A673 (cell line): ENCODE data around the gene BCKDHA. TPM values are rescaled to one million over a fixed set of nuclear protein-coding genes. Genes with fewer than 3 reads are reported as not detected.

Experiments used
- BruUV-seq: library from RNA; stranded (reverse); fragments of 400-500 nt; replicated peaks from 2 replicates; lab custom pipeline; 2021; lab: Mats Ljungman, UMichigan
- CTCF ChIA-PET: fragments of 300-600 bp; sonication (Branson Sonifier 250); formaldehyde crosslinking; loops from one replicate; lab custom pipeline; 2022; ENCODE audit warnings: antibody characterized with exemption; lab: Charles Lee
- POLR2A ChIA-PET: fragments of 300-600 bp; sonication (Branson Sonifier 250); formaldehyde crosslinking; loops from one replicate; lab custom pipeline; 2022; ENCODE audit warnings: antibody characterized with exemption; ENCODE audit not compliant: low non-redundant PET; lab: Charles Lee
- DNase-seq: peaks from one replicate; pipeline ENCODE4 v3.0.0-alpha.2; 2015; ENCODE audit warnings: low spot score
- H3K27ac ChIP-seq: fragments of 200-600 bp; sonication (generic); 2 replicates; pipeline ENCODE4 v1.5.1; 2016; ENCODE audit warnings: mixed run types, low read depth, mild to moderate bottlenecking, mixed read lengths, antibody characterized with exemption, low read length; ENCODE audit not compliant: poor library complexity, severe bottlenecking
- H3K27me3 ChIP-seq: fragments of 200-600 bp; sonication (generic); replicated peaks from 2 replicates; pipeline ENCODE4 v1.6.1; 2017; ENCODE audit warnings: mixed run types, low read depth, mild to moderate bottlenecking, mixed read lengths, antibody characterized with exemption, low read length; ENCODE audit not compliant: insufficient read depth, poor library complexity
- H3K36me3 ChIP-seq: fragments of 200-600 bp; sonication (generic); 2 replicates; pipeline ENCODE4 v1.6.1; 2016; ENCODE audit warnings: mixed run types, mild to moderate bottlenecking, mixed read lengths, antibody characterized with exemption, low read length; ENCODE audit not compliant: insufficient read depth, poor library complexity, severe bottlenecking
- H3K4me1 ChIP-seq: fragments of 200-600 bp; sonication (generic); 2 replicates; pipeline ENCODE4 v1.6.1; 2017; ENCODE audit warnings: mixed run types, mild to moderate bottlenecking, mixed read lengths, antibody characterized with exemption, low read length; ENCODE audit not compliant: insufficient read depth, poor library complexity, severe bottlenecking
- H3K4me3 ChIP-seq: fragments of 200-600 bp; sonication (generic); 2 replicates; pipeline ENCODE4 v1.5.1; 2016; ENCODE audit warnings: low read depth, mixed run types, mild to moderate bottlenecking, mixed read lengths, low read length; ENCODE audit not compliant: poor library complexity, severe bottlenecking
- H3K9me3 ChIP-seq: fragments of 200-600 bp; sonication (generic); 2 replicates; pipeline ENCODE4 v1.6.1; 2016; ENCODE audit warnings: mixed run types, low read depth, mild to moderate bottlenecking, mixed read lengths, antibody characterized with exemption, low read length; ENCODE audit not compliant: poor library complexity, severe bottlenecking
- EZH2 ChIP-seq: fragments of 200-600 bp; sonication (generic); IDR thresholded peaks from 2 replicates; pipeline ENCODE4 v1.6.1; 2017; ENCODE audit warnings: borderline replicate concordance, low read depth, mild to moderate bottlenecking, mixed read lengths, antibody characterized with exemption, low read length; ENCODE audit not compliant: poor library complexity, severe bottlenecking
- intact Hi-C: fragments of 100-400 bp; cut with micrococcal nuclease; formaldehyde crosslinking; loops from one replicate; pipeline ENCODE4 v1.10.0; 2022; ENCODE audit not compliant: unreplicated experiment
- total RNA-seq: library from RNA; stranded (reverse); gene quantifications from 2 replicates; pipeline ENCODE4 v1.2.3, GENCODE V29; 2021
- TF ChIP-seq, protein P1 (sequence below): fragments of 300-800, 200-600 bp; sonication (generic); conservative IDR thresholded peaks from 2 replicates; pipeline ENCODE4 v1.5.1; 2017; ENCODE audit warnings: low read depth, mild to moderate bottlenecking, antibody characterized with exemption, low read length, moderate library complexity, mixed read lengths

BCKDHA gene
- total RNA-seq, 1 experiment from 2014 or later: 14.7 TPM

DNA sequence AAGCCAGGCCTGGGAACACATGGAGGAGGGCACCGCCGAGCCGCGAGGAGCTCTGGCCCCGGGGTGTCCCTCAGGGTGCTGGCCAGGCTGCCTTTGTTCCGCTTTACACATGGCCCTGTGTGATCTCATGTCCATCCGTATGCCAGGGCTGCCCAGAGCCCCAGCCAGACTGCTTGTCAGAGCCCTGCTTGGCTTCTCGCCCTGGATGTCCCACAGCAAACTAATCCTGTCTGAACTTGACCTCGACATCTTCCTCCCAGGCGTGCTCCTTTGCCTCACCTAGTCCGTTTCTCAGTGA, 14.3 kb downstream of the BCKDHA start:
- Histone ChIP-seq H3K9me3 (no peaks in the 10 kb centered on the region), H3K36me3 (peaks cover 2% of the 10 kb centered on the region), H3K27me3 (no peaks in the 10 kb centered on the region), H3K27ac (no peak overlapping the region), H3K4me3 (no peak overlapping the region), H3K4me1 (no peaks in the 10 kb centered on the region)
- ChIA-PET CTCF (no interaction called here), POLR2A (no interaction called here)
- intact Hi-C loops: no loop called here
- no peak for DNase-seq
- TF ChIP-seq, protein P1, sequence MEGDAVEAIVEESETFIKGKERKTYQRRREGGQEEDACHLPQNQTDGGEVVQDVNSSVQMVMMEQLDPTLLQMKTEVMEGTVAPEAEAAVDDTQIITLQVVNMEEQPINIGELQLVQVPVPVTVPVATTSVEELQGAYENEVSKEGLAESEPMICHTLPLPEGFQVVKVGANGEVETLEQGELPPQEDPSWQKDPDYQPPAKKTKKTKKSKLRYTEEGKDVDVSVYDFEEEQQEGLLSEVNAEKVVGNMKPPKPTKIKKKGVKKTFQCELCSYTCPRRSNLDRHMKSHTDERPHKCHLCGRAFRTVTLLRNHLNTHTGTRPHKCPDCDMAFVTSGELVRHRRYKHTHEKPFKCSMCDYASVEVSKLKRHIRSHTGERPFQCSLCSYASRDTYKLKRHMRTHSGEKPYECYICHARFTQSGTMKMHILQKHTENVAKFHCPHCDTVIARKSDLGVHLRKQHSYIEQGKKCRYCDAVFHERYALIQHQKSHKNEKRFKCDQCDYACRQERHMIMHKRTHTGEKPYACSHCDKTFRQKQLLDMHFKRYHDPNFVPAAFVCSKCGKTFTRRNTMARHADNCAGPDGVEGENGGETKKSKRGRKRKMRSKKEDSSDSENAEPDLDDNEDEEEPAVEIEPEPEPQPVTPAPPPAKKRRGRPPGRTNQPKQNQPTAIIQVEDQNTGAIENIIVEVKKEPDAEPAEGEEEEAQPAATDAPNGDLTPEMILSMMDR: no peak
- TF ChIP-seq EZH2: no peak
- no TSS peak for BruUV-seq

DNA sequence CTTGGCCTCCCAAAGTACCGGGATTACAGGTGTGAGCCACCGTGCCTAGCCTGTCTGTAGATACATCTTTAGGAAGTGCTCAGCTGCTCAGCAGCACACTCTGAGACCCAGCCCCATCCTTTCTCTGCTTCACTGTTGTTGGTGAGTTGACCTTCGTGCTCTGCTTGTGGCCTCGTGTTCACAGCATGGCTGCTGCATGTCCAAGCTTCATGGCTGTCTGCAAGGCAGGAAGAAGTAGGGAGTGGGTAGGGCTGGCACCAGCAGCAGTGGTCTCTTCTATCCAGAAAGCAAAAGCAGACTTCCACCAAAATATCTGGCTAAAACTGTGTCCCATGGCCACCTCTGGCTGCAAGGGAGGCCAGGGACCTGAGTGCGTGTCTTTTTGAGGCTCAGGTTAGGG, 15.3 kb downstream of the BCKDHA start:
- Histone ChIP-seq H3K27ac (no peak overlapping the region), H3K4me3 (no peak overlapping the region), H3K27me3 (no peaks in the 10 kb centered on the region), H3K36me3 (peaks cover 2% of the 10 kb centered on the region), H3K9me3 (no peaks in the 10 kb centered on the region), H3K4me1 (no peaks in the 10 kb centered on the region)
- CTCF ChIA-PET: no interaction called here
- DNase-seq: no peak
- POLR2A ChIA-PET: no interaction called here
- no TSS peak for BruUV-seq
- intact Hi-C loops: no loop called here
- TF ChIP-seq EZH2: no peak
- TF ChIP-seq, protein P1: no peak

DNA sequence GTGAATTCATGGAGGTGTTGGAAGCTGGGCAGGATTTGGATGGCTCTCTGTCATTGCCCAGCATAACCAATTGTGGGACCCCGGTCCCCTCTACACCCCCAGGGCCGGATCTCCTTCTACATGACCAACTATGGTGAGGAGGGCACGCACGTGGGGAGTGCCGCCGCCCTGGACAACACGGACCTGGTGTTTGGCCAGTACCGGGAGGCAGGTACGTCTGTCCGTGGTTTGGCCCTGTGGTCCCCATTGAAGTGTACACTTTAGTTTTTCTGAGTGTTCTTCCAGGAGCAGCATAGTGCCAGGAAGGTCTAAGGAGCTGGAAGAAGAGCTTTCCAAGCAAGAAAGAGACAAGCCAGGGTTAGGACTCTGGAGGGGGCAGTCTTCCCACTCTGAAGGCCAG, 16.3 kb downstream of the BCKDHA start:
- Histone ChIP-seq H3K36me3 (peaks cover 2% of the 10 kb centered on the region), H3K27me3 (no peaks in the 10 kb centered on the region), H3K9me3 (no peaks in the 10 kb centered on the region), H3K4me1 (no peaks in the 10 kb centered on the region), H3K4me3 (no peak overlapping the region), H3K27ac (no peak overlapping the region)
- POLR2A ChIA-PET: no interaction called here
- no peak for DNase-seq
- TF ChIP-seq EZH2: no peak
- TF ChIP-seq, protein P1: no peak
- intact Hi-C loops: no loop called here
- BruUV-seq: no TSS peak
- CTCF ChIA-PET: no interaction called here
